Mesenchymal stem cell (in vitro differentiated cells and primary cell): ENCODE measurements around the gene NPAS3.

Experiments
- DNase-seq: peaks from one replicate; pipeline ENCODE4 v3.0.0-alpha.2; 2013
- H2AFZ ChIP-seq: one replicate; pipeline ENCODE4 v1.6.1; 2013; ENCODE audit warnings: low read depth, mild to moderate bottlenecking, control low read depth, inconsistent platforms, low read length, moderate library complexity
- H2AK5ac ChIP-seq: 2 replicates; pipeline ENCODE4 v1.6.1; 2013; ENCODE audit warnings: low read length, moderate library complexity, mild to moderate bottlenecking, inconsistent platforms; ENCODE audit not compliant: severe bottlenecking
- H2BK120ac ChIP-seq: one replicate; pipeline ENCODE4 v1.6.1; 2013; ENCODE audit warnings: low read depth, mild to moderate bottlenecking, inconsistent platforms, low read length, moderate library complexity
- H2BK12ac ChIP-seq, 2 experiments: one replicate each; pipeline ENCODE4 v1.6.1; 2013; ENCODE audit warnings: inconsistent platforms in 2 of 2, low read length in 2 of 2, mild to moderate bottlenecking in 2 of 2, moderate library complexity in 2 of 2, control low read depth in 1 of 2
- H2BK15ac ChIP-seq: one replicate; pipeline ENCODE4 v1.6.1; 2013; ENCODE audit warnings: mild to moderate bottlenecking, low read depth, inconsistent platforms; ENCODE audit not compliant: poor library complexity, severe bottlenecking
- H2BK5ac ChIP-seq: 2 replicates; pipeline ENCODE4 v1.6.1; 2013; ENCODE audit warnings: low read depth, mild to moderate bottlenecking, low read length, control low read depth, inconsistent platforms; ENCODE audit not compliant: poor library complexity, severe bottlenecking
- H3K14ac ChIP-seq, 2 experiments: one replicate each; pipeline ENCODE4 v1.6.1; 2013; ENCODE audit warnings: inconsistent platforms in 2 of 2, low read length in 2 of 2, control low read depth in 1 of 2, mild to moderate bottlenecking in 1 of 2, moderate library complexity in 1 of 2
- H3K18ac ChIP-seq, 2 experiments: one replicate each; pipeline ENCODE4 v1.6.1; 2013; ENCODE audit warnings: inconsistent platforms in 2 of 2, low read length in 2 of 2, control low read depth in 1 of 2, low read depth in 1 of 2, mild to moderate bottlenecking in 1 of 2
- H3K23ac ChIP-seq, 2 experiments: one replicate each; pipeline ENCODE4 v1.6.1; 2013; ENCODE audit warnings: inconsistent platforms in 2 of 2, low read length in 2 of 2, mild to moderate bottlenecking in 2 of 2, moderate library complexity in 2 of 2, control low read depth in 1 of 2
- H3K27ac ChIP-seq: 2 replicates; pipeline ENCODE4 v1.5.1; 2013; ENCODE audit warnings: mild to moderate bottlenecking, moderate library complexity, low read length, control low read depth, inconsistent platforms; ENCODE audit not compliant: poor library complexity, severe bottlenecking
- H3K27me3 ChIP-seq, 2 experiments: 2 replicates each; pipeline versions ENCODE4 v1.6.1 to v1.7.0; 2013; ENCODE audit warnings: low read length in 2 of 2, mild to moderate bottlenecking in 2 of 2, moderate library complexity in 2 of 2, control low read depth in 1 of 2, inconsistent platforms in 1 of 2; ENCODE audit not compliant: control insufficient read depth in 1 of 2, insufficient read depth in 1 of 2
- H3K36me3 ChIP-seq, 2 experiments: 2 replicates each; pipeline versions ENCODE4 v1.6.1 to v1.7.0; 2013; ENCODE audit warnings: low read length in 2 of 2, control low read depth in 1 of 2, inconsistent platforms in 1 of 2, low read depth in 1 of 2, mild to moderate bottlenecking in 1 of 2; ENCODE audit not compliant: insufficient read depth in 2 of 2, control insufficient read depth in 1 of 2
- H3K4ac ChIP-seq, 2 experiments: one replicate each; pipeline ENCODE4 v1.6.1; 2013; ENCODE audit warnings: inconsistent platforms in 2 of 2, low read length in 2 of 2, mild to moderate bottlenecking in 2 of 2, moderate library complexity in 2 of 2, control low read depth in 1 of 2, low read depth in 1 of 2
- H3K4me1 ChIP-seq: 2 replicates; pipeline ENCODE4 v1.6.1; 2013; ENCODE audit warnings: low read depth, low read length, control low read depth; ENCODE audit not compliant: control insufficient read depth, insufficient read depth
- H3K4me2 ChIP-seq: 2 replicates; pipeline ENCODE4 v1.6.1; 2013; ENCODE audit warnings: low read length, mild to moderate bottlenecking, inconsistent platforms; ENCODE audit not compliant: poor library complexity, severe bottlenecking
- H3K4me3 ChIP-seq, 2 experiments: 2 replicates each; pipeline versions ENCODE4 v1.5.1 to v1.7.0; 2013; ENCODE audit warnings: low read length in 2 of 2, mild to moderate bottlenecking in 2 of 2, control low read depth in 1 of 2, low read depth in 1 of 2; ENCODE audit not compliant: insufficient read depth in 1 of 2
- H3K79me1 ChIP-seq: replicated peaks from 2 replicates; pipeline ENCODE4 v1.6.1; 2013; ENCODE audit warnings: mild to moderate bottlenecking, control low read depth, low read length, inconsistent platforms; ENCODE audit not compliant: poor library complexity, severe bottlenecking
- H3K9ac ChIP-seq: 2 replicates; pipeline ENCODE4 v1.7.0; 2013; ENCODE audit warnings: mild to moderate bottlenecking, low read length, moderate library complexity
- H3K9me3 ChIP-seq: 2 replicates; pipeline ENCODE4 v1.7.0; 2013; ENCODE audit warnings: mild to moderate bottlenecking, low read length; ENCODE audit not compliant: control insufficient read depth
- H4K8ac ChIP-seq: one replicate; pipeline ENCODE4 v1.6.1; 2013; ENCODE audit warnings: inconsistent platforms, mild to moderate bottlenecking, low read length, moderate library complexity
- H4K91ac ChIP-seq: one replicate; pipeline ENCODE4 v1.6.1; 2013; ENCODE audit warnings: mild to moderate bottlenecking, low read length, inconsistent platforms
- WGBS: methylation state at CpG from one replicate; pipeline ENCODE4 v1.1.7; 2013; ENCODE audit warnings: mixed read lengths; 5-methylcytosine and 5-hydroxymethylcytosine counted together

Gene NPAS3

DNA sequence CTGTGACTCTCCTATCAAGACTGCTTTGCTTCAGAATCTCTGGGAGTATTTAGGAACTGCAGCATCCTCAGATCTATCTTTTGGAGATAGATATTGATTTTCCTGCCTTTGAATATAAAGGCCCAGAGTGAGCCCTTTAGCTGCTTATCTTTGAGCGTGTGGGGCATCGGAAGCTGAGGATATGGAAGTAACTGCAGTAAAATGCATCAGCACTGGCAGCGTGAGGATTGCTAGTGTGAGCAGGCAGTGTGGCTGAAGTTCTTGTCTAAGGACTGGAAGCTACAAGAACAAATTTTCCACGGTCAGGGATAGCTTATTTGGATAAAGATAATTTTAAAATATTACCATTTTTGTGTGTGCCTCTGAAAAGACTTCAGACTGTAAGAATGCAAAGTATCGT, 474.7 kb downstream of the NPAS3 start:
- no peak for DNase-seq
- H3K27me3 ChIP-seq: no peaks in the 10 kb centered on the region
- no peak overlapping the region for H3K23ac ChIP-seq
- H3K14ac ChIP-seq: no peak overlapping the region
- H3K9ac ChIP-seq: no peak overlapping the region
- H3K4me2 ChIP-seq: no peak overlapping the region
- H3K4me3 ChIP-seq: no peak overlapping the region
- H2BK5ac ChIP-seq: no peak overlapping the region
- H3K36me3 ChIP-seq: no peaks in the 10 kb centered on the region
- no peaks in the 10 kb centered on the region for H3K79me1 ChIP-seq
- no peak overlapping the region for H3K18ac ChIP-seq
- no peak overlapping the region for H4K91ac ChIP-seq
- H2BK15ac ChIP-seq: no peak overlapping the region
- H3K4me1 ChIP-seq: no peaks in the 10 kb centered on the region
- H3K9me3 ChIP-seq: no peaks in the 10 kb centered on the region
- 93% methylated on average over 3 of the region's 5 CpGs for WGBS
- peak overlapping the region in 1 of 2 experiments; percentile 63 for H2BK12ac ChIP-seq
- no peak overlapping the region for H3K4ac ChIP-seq
- no peak overlapping the region for H2AK5ac ChIP-seq
- no peak overlapping the region for H2BK120ac ChIP-seq
- H3K27ac ChIP-seq: no peak overlapping the region
- no peak overlapping the region for H4K8ac ChIP-seq
- H2AFZ ChIP-seq: no peak overlapping the region

DNA sequence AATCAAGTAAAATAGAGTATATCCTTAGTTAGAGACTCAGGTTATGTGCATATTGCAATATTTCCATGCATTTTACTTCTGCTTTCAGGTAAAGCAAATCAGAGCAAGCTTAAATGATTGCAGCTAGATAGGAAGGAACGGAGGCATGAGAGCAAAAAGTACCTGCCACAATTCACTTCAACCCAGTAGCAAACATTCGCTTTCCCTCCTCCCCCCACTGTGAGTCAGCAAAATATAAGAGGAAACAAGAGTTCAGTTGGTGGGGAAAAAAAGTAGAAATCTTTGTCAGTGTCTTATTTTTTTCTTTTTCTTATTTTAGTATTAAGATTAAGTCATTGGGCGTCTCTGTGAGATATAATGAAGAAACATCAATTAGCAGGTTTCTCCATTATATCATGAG, 475.4 kb downstream of the NPAS3 start:
- no peak overlapping the region for H3K27ac ChIP-seq
- no peak overlapping the region for H3K9ac ChIP-seq
- H3K23ac ChIP-seq: no peak overlapping the region
- H2BK15ac ChIP-seq: no peak overlapping the region
- WGBS: 100% methylated on average over 1 of the region's 3 CpGs
- no peak overlapping the region for H3K14ac ChIP-seq
- H3K27me3 ChIP-seq: no peaks in the 10 kb centered on the region
- H3K36me3 ChIP-seq: no peaks in the 10 kb centered on the region
- no peak overlapping the region for H3K4ac ChIP-seq
- no peaks in the 10 kb centered on the region for H3K79me1 ChIP-seq
- DNase-seq: peak; percentile 31
- no peak overlapping the region for H4K91ac ChIP-seq
- H4K8ac ChIP-seq: no peak overlapping the region
- no peak overlapping the region for H3K4me2 ChIP-seq
- no peak overlapping the region for H2AFZ ChIP-seq
- no peak overlapping the region for H2AK5ac ChIP-seq
- H3K4me1 ChIP-seq: no peaks in the 10 kb centered on the region
- H3K4me3 ChIP-seq: no peak overlapping the region
- peak overlapping the region in 1 of 2 experiments; percentile 41 for H3K18ac ChIP-seq
- H2BK12ac ChIP-seq: no peak overlapping the region
- no peaks in the 10 kb centered on the region for H3K9me3 ChIP-seq
- H2BK5ac ChIP-seq: no peak overlapping the region
- no peak overlapping the region for H2BK120ac ChIP-seq

DNA sequence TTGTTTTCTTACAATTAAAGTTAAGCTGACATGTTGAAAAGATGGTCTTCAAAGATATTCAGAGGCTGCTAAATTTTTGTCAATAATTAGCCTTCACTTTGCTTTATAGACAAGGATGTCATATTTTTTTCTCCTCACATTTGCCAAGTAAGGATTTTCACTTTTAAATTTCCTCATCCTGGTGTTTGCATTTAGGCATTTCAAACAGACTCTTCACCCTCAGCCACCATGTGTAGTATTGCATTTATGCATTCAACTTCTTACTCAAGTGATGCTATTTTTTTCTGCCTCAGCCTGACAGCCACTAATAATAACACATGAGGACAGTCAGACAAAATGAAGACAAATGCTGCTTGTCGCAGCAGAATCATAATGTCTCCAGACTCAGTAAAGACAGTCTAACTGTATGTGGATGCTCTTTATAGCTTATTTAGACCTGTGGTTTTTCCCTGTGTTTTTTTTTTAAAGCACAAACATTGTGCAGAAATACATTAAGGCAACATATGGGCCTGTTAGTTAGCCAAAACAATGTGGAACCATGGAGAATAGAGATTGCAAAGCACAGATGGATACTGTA, 481.5 kb downstream of the NPAS3 start:
- no peaks in the 10 kb centered on the region for H3K79me1 ChIP-seq
- no peak overlapping the region for H2BK5ac ChIP-seq
- H3K9me3 ChIP-seq: no peaks in the 10 kb centered on the region
- no peak overlapping the region for H4K8ac ChIP-seq
- H3K18ac ChIP-seq: peak overlapping the region in 1 of 2 experiments; percentile 5
- no peak overlapping the region for H2BK12ac ChIP-seq
- H2BK15ac ChIP-seq: no peak overlapping the region
- H3K27me3 ChIP-seq: no peaks in the 10 kb centered on the region
- no peak overlapping the region for H3K4me3 ChIP-seq
- DNase-seq: no peak
- H3K27ac ChIP-seq: no peak overlapping the region
- H3K23ac ChIP-seq: no peak overlapping the region
- H2AK5ac ChIP-seq: no peak overlapping the region
- WGBS: 83% methylated on average over 1 of the region's 1 CpG
- H3K4ac ChIP-seq: no peak overlapping the region
- no peak overlapping the region for H2BK120ac ChIP-seq
- H3K4me1 ChIP-seq: no peaks in the 10 kb centered on the region
- H3K36me3 ChIP-seq: no peaks in the 10 kb centered on the region
- H2AFZ ChIP-seq: no peak overlapping the region
- no peak overlapping the region for H4K91ac ChIP-seq
- H3K4me2 ChIP-seq: no peak overlapping the region
- no peak overlapping the region for H3K14ac ChIP-seq
- no peak overlapping the region for H3K9ac ChIP-seq

DNA sequence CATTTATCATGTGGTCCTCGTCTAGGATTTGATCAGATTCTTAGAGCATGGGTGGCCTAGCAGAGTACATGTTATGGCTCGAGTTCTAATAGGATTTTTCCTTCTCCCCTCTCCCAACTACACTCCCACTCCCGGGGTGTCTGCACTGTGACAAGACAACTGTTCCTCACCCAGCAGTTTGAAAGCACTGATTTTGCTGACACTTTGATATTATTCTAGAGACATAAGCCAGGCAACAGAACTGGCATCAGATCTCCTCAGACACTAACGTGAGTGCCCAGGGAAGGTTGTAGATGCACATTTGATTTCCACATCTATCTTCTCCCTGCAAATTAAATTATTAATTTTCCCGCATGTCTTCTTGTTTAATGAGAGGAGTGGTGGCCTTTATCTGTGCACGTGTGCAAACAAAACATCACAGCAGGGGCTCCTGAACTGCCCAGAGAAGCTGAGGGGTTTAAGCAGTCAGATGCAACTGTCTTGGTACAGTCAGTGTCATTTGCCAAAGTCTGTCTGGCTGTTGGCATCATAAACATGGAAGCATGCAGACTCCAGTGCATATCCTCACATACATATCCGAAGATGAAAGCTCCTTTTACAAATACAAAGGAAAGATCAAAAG, 491.8 kb downstream of the NPAS3 start:
- no peak overlapping the region for H3K4me2 ChIP-seq
- H3K9ac ChIP-seq: no peak overlapping the region
- no peak overlapping the region for H4K8ac ChIP-seq
- no peak overlapping the region for H3K27ac ChIP-seq
- no peak overlapping the region for H2BK120ac ChIP-seq
- H3K23ac ChIP-seq: no peak overlapping the region
- H2BK12ac ChIP-seq: no peak overlapping the region
- no peaks in the 10 kb centered on the region for H3K27me3 ChIP-seq
- no peaks in the 10 kb centered on the region for H3K79me1 ChIP-seq
- H3K4ac ChIP-seq: no peak overlapping the region
- no peak overlapping the region for H2BK15ac ChIP-seq
- H3K9me3 ChIP-seq: no peaks in the 10 kb centered on the region
- H3K36me3 ChIP-seq: no peaks in the 10 kb centered on the region
- WGBS: 84% methylated on average over 6 of the region's 7 CpGs
- DNase-seq: no peak
- H2AFZ ChIP-seq: no peak overlapping the region
- no peak overlapping the region for H4K91ac ChIP-seq
- H3K14ac ChIP-seq: no peak overlapping the region
- no peaks in the 10 kb centered on the region for H3K4me1 ChIP-seq
- H2BK5ac ChIP-seq: no peak overlapping the region
- no peak overlapping the region for H3K4me3 ChIP-seq
- no peak overlapping the region for H2AK5ac ChIP-seq
- H3K18ac ChIP-seq: no peak overlapping the region
